Occipital lobe (tissue), 2 donors: Measurements from ENCODE around the gene INAFM1. TPM values are rescaled to one million over a fixed set of nuclear protein-coding genes. Genes with fewer than 3 reads are reported as not detected.

Source experiments
- DNase-seq: peaks from one replicate; lab custom pipeline; 2025; lab: John Stamatoyannopoulos, UW
- total RNA-seq: library from RNA; depleted of rRNA; stranded (reverse); fragments of >200 nt; gene quantifications from one replicate; pipeline ENCODE4 v1.2.3, GENCODE V29; 2014

The INAFM1 gene
- total RNA-seq: 2.3 TPM

- peak; percentile 92 for DNase-seq
Observed at GRCh38 chr19:47274071-47274890, at the start of gene INAFM1. TSS of gene INAFM1 (plus strand) at chr19:47274885. CDS start at chr19:47274920, 35 bp downstream.

- peak; percentile 73 for DNase-seq
Observed at GRCh38 chr19:47225746-47226425, 48.8 kb upstream of the INAFM1 start.

- peak; percentile 64 for DNase-seq
Observed at GRCh38 chr19:47226426-47227351, 48.0 kb upstream of the INAFM1 start.

DNA sequence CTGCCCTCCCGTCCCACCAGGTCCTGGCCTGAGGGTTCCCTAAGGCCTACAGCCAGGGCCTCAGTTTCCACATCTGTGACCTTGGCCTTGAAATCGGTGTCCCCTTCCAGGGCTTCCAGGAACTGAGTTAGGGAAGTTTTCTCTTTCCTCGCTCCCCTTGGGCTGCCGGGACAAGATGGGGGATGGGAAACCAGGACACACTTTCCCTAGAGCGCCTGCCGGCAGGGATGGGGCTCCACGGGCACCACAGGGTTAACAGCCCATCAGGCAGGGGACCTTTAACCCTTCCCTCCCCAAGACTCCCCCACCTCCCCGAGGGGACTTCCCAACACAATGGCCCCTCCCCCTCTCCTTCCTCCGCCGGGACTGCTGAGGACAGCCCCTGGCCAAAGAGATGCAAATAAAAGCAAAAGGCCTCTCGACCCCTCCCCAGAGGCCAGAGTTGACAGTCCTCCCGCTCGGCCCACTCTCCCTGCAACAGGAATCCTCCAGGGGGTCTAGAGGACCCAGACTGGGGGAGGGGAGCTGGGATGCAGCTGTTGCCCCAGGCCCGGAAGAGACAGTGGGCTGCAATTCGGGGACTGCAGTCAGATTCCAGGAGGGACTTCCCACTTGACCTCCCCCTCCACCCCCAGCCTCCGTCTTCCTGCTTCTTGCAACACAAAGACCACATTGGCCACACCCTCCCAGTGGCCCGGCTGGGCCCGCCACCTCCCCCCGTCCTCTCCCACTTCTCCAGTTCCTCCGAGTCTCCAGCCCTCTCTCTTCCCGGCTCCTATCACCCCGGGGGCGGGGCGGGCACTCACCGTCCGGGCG is 47.1 kb upstream of the INAFM1 start:
- DNase-seq: peak; percentile 40

GRCh38 chr19:47228168-47228936 is 46.3 kb upstream of the INAFM1 start:
- DNase-seq: no peak

DNA sequence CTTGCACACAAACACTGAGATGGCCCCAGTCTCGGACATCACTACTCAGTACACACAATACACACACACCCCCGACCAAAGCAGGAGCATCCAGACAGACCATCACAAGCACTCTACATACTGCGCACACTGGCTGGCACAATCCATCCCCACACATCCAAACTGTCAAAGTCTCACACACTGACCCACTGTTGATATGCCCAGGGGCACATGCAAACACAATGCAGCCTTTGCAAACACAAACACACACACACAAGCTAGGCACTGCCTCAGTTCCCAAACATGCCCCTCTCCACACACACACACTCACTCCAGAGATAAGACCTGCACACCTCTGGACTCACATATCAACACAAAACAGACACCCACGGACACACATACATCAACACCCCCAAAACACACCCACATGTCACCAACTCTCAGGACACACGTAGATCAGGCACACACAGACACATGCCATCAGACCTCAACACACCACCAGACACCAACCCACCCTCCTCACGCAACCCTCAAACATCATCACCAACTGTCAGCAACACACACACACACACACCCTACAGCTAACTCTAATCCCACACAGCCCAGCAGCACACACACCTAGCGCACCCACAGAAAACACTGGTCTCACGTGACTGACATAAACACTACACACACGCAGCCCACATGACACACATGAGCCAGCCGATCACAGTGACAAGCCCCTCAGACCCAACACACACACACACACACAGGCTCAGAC is 45.6 kb upstream of the INAFM1 start:
- DNase-seq: no peak

DNA sequence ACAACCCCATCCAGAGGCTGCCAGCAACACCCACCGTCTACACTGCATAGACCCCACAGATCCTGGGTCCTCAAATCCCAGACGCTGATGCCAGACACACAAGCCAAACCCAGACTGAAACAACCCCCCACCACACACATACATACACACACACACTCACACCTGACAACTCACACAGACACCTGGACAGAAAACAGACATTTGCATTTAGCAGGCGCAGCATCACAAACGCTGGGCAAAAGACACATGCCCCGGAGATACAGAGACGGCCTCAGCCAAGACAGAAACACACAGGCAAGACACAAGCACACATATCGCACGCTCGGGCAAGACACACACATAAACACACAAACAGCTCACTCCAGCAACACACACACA is 45.0 kb upstream of the INAFM1 start:
- peak; percentile 38 for DNase-seq

- DNase-seq: peak; percentile 21
Observed at GRCh38 chr19:47230054-47230920, 44.4 kb upstream of the INAFM1 start.

- no peak for DNase-seq
Observed at GRCh38 chr19:47230921-47231214, 43.8 kb upstream of the INAFM1 start, which contains the start of gene BBC3. TSS of gene BBC3 (minus strand) at chr19:47231199. CDS start at chr19:47228431, 2,768 bp downstream.

GRCh38 chr19:47231215-47232054 is 43.2 kb upstream of the INAFM1 start:
- peak; percentile 82 for DNase-seq

GRCh38 chr19:47232422-47233211 is 42.1 kb upstream of the INAFM1 start:
- no peak for DNase-seq

DNA sequence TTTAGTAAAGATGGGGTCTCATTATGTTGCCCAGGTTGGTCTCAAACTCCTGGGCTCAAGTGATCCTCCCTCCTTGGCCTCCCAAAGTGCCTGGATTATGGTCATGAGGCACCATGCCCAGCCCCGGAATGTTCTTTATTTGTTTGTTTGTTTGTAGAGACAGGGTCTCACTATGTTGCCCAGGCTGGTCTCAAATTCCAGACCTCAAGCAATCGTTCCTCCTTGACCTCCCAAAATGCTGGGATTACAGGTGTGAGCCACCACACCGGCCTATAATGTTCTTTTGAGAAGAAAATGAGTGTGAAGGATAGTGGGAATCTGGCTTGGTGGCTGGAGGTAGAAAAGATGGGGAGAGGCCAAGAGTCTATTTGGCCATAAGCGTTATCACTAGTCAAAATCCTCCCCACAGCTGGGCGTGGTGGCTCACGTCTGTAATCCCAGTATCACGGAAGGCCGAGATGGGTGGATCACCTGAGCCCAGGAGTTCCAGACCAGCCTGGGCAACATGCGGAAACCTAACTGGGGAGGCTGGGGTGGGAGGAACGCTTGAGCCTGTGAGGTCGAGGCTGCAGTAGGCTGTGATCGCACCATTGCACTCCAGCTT is 38.5 kb upstream of the INAFM1 start:
- no peak for DNase-seq

GRCh38 chr19:47239152-47239551 is 35.5 kb upstream of the INAFM1 start:
- DNase-seq: no peak

DNA sequence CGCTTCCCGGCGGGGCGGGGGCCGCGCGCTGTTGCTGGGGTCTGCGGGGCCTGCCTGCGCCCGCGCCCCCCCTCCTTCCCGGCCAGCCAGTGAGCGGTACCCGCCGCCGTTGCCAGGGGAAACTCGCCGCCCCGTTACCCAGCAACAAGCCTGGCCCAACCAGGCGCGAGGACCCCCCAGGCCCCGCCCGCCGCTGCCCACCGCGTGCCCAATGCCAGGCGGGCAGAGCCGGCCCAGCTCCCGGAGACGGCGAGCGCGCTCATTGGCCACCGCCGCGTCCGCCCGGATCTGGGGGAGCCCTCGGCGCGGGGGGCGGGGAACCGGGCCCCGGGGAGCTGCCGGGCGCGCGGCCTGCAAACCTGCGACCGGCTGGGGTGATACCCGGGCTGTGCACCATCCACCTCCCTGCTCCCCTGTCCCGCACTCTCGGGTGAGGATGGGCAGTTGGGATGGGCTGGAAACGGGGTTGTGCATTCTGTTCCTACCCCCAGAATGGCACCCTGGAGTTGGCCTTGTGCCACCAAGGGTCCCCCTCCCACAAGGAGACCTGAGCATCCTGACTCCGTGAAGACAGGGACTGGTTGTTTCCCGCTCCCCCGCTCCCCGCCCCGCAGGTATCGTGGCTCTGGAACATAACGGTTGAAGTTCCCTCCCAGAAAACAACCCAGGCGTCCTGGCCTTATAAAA is 34.9 kb upstream of the INAFM1 start:
- DNase-seq: peak; percentile 90

DNA sequence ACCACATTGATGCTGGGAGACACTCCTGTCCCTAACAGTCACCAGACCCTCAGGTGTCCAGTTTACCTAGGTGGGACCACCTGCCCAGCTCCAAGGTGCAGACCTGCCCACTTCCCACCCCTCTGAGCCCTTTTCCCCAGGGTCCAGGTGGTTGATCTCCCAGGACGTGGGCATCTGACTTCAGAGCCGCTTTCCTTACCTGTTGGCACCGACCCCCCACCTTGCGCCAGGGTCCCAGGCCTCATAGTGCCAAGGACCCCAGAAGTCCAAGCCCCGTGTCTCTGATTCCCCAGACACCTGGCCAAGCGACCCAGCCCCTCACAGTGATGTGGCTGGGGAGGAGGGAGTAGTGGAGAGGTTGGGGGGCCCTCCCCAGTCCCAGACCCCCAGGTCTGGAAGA is 34.1 kb upstream of the INAFM1 start:
- no peak for DNase-seq
